CD14-positive monocyte (primary cell): ENCODE data around the gene FOXJ3. TPM values are rescaled to one million over a fixed set of nuclear protein-coding genes. Genes with fewer than 3 reads are reported as not detected.
A peak's percentile ranks its signal among the peaks of the same experiment; 100 is the strongest.

Source experiments
- DNase-seq, 3 donors: peaks; one replicate each; pipeline ENCODE4 v3.0.0-alpha.2; 2011 to 2022
- H2AFZ ChIP-seq: 2 replicates; pipeline ENCODE4 v1.6.0; 2012; ENCODE audit warnings: mild to moderate bottlenecking, low read depth, low read length, inconsistent platforms; ENCODE audit not compliant: insufficient read depth, poor library complexity, severe bottlenecking
- H3K27ac ChIP-seq, 2 donors: 1 replicate in 1 of 2; 2 replicates in 1 of 2; pipeline ENCODE4 v1.5.1; 2012 to 2013; ENCODE audit warnings: low read length in 2 of 2, control low read depth in 1 of 2, inconsistent platforms in 1 of 2, low read depth in 1 of 2, mild to moderate bottlenecking in 1 of 2
- H3K27me3 ChIP-seq, 2 donors: one replicate each; pipeline versions ENCODE4 v1.6.0 to v1.6.1; 2011 to 2013; ENCODE audit warnings: low read length in 2 of 2; ENCODE audit not compliant: control insufficient read depth in 2 of 2, insufficient read depth in 2 of 2
- H3K36me3 ChIP-seq, 2 donors: replicated peaks in 1 of 2; 1 replicate in 1 of 2; 2 replicates in 1 of 2; pipeline versions ENCODE4 v1.5.1 to v1.6.1; 2012 to 2013; ENCODE audit warnings: low read length in 2 of 2, control low read depth in 1 of 2, inconsistent platforms in 1 of 2, mild to moderate bottlenecking in 1 of 2; ENCODE audit not compliant: insufficient read depth in 2 of 2, control insufficient read depth in 1 of 2
- H3K4me1 ChIP-seq, 2 donors: 1 replicate in 1 of 2; 2 replicates in 1 of 2; pipeline versions ENCODE4 v1.5.1 to v1.6.1; 2012 to 2013; ENCODE audit warnings: low read length in 2 of 2, control low read depth in 1 of 2, inconsistent platforms in 1 of 2, mild to moderate bottlenecking in 1 of 2, moderate library complexity in 1 of 2; ENCODE audit not compliant: insufficient read depth in 2 of 2, control insufficient read depth in 1 of 2
- H3K4me2 ChIP-seq: replicated peaks from 2 replicates; pipeline ENCODE3; 2012; ENCODE audit warnings: low read length, moderate library complexity, mild to moderate bottlenecking; ENCODE audit not compliant: poor library complexity, severe bottlenecking; ENCODE audit errors: extremely low read depth
- H3K4me3 ChIP-seq, 3 experiments: fragments of 200-600 bp in 1 of 3; sonication (generic) in 1 of 3; replicated peaks in 1 of 3; 1 replicate in 2 of 3; 2 replicates in 1 of 3; pipeline ENCODE4 v1.5.1; 2011 to 2013; ENCODE audit warnings: low read length in 3 of 3, mild to moderate bottlenecking in 3 of 3, control low read depth in 2 of 3, low read depth in 2 of 3, inconsistent platforms in 1 of 3, moderate library complexity in 1 of 3
- H3K79me2 ChIP-seq: 2 replicates; pipeline ENCODE4 v1.6.0; 2012; ENCODE audit warnings: mild to moderate bottlenecking, control low read depth, inconsistent platforms, low read length, moderate library complexity; ENCODE audit not compliant: insufficient read depth
- H3K9ac ChIP-seq: 2 replicates; pipeline ENCODE4 v1.6.0; 2017; ENCODE audit warnings: low read length, mild to moderate bottlenecking; ENCODE audit not compliant: insufficient read depth, poor library complexity, severe bottlenecking
- H3K9me3 ChIP-seq, 2 donors: replicated peaks in 1 of 2; 1 replicate in 1 of 2; 2 replicates in 1 of 2; pipeline versions ENCODE4 v1.5.1 to v1.6.1; 2012 to 2013; ENCODE audit warnings: low read length in 2 of 2, control low read depth in 1 of 2; ENCODE audit not compliant: control insufficient read depth in 1 of 2, insufficient read depth in 1 of 2
- H4K20me1 ChIP-seq: 2 replicates; pipeline ENCODE4 v1.6.0; 2012; ENCODE audit warnings: mild to moderate bottlenecking, low read length, control low read depth, moderate library complexity; ENCODE audit not compliant: insufficient read depth
- H3K27ac Mint-ChIP-seq, 7 donors: one replicate each; pipeline ENCODE4 v1.8.0; 2020; ENCODE audit warnings: mild to moderate bottlenecking in 7 of 7, mixed read lengths in 7 of 7, moderate library complexity in 6 of 7, inconsistent platforms in 2 of 7
- H3K27me3 Mint-ChIP-seq, 3 donors: one replicate each; pipeline ENCODE4 v1.8.0; 2021 to 2022; ENCODE audit warnings: low read depth in 3 of 3, mild to moderate bottlenecking in 3 of 3, mixed read lengths in 3 of 3, moderate library complexity in 3 of 3, inconsistent platforms in 1 of 3
- H3K36me3 Mint-ChIP-seq, 2 donors: one replicate each; pipeline ENCODE4 v1.8.0; 2020; ENCODE audit warnings: mixed read lengths in 2 of 2, inconsistent platforms in 1 of 2, mild to moderate bottlenecking in 1 of 2
- H3K4me1 Mint-ChIP-seq: one replicate; pipeline ENCODE4 v1.8.0; 2020; ENCODE audit warnings: mild to moderate bottlenecking, mixed read lengths
- H3K4me3 Mint-ChIP-seq, 2 donors: one replicate each; pipeline ENCODE4 v1.8.0; 2020; ENCODE audit warnings: mild to moderate bottlenecking in 2 of 2, mixed read lengths in 2 of 2, moderate library complexity in 1 of 2
- H3K9me3 Mint-ChIP-seq, 7 donors: one replicate each; pipeline ENCODE4 v1.8.0; 2020 to 2022; ENCODE audit warnings: mixed read lengths in 7 of 7, mild to moderate bottlenecking in 6 of 7, moderate library complexity in 6 of 7, inconsistent platforms in 2 of 7
- CTCF ChIP-seq: fragments of 200-600 bp; IDR thresholded peaks from one replicate; pipeline ENCODE4 v1.8.0; 2022; ENCODE audit warnings: antibody characterized with exemption, mild to moderate bottlenecking
- WGBS: methylation state at CpG from one replicate; pipeline ENCODE4 v1.1.5; 2013; ENCODE audit warnings: missing lambda C conversion rate; ENCODE audit not compliant: insufficient coverage; 5-methylcytosine and 5-hydroxymethylcytosine counted together
- intact Hi-C, 2 donors: fragments of 100-400 bp; cut with micrococcal nuclease; formaldehyde crosslinking; loops; one replicate each; pipeline versions ENCODE4 v1.15.0 to v1.15.1; 2023
- polyA plus RNA-seq, 3 donors: library from polyadenylated mRNA; depleted of rRNA in 1 of 3; unstranded in 2 of 3; stranded (reverse) in 1 of 3; fragments of 300-500 nt in 2 of 3; fragments of >200 nt in 1 of 3; fragmentation: Illumina TruSeq in 2 of 3; gene quantifications; 1 replicate in 2 of 3; 2 replicates in 1 of 3; pipeline ENCODE4 v1.2.3, GENCODE V29; 2012 to 2021

The FOXJ3 gene
- polyA plus RNA-seq, 3 donors, result 10.2 to 18.5 (median 18.4) TPM

GRCh38 chr1:42189931-42190853 is 144.8 kb downstream of the FOXJ3 start:
- Histone ChIP-seq H3K4me3 (no peak overlapping the region), H3K9ac (no peak overlapping the region), H3K36me3 (peaks cover 62 to 87% of the 10 kb centered on the region in 2 donors), H3K4me1 (no peaks in the 10 kb centered on the region), H3K79me2 (no peaks in the 10 kb centered on the region), H3K4me2 (no peak overlapping the region), H2AFZ (no peak overlapping the region), H3K9me3 (no peaks in the 10 kb centered on the region), H3K27me3 (no peaks in the 10 kb centered on the region), H3K27ac (no peak overlapping the region), H4K20me1 (no peaks in the 10 kb centered on the region)
- 80% methylated on average over 1 of the region's 6 CpGs for WGBS
- Mint-ChIP-seq H3K9me3 (no peaks in the 10 kb centered on the region), H3K4me1 (no peaks in the 10 kb centered on the region), H3K4me3 (no peak overlapping the region), H3K36me3 (peaks cover 67 to 72% of the 10 kb centered on the region in 2 donors), H3K27ac (no peak overlapping the region), H3K27me3 (no peaks in the 10 kb centered on the region)
- no peak for TF ChIP-seq CTCF
- no peak for DNase-seq
- intact Hi-C loops, result no loop called here

- no peak for DNase-seq
- peaks cover 71 to 84% of the 10 kb centered on the region in 2 donors for H3K36me3 Mint-ChIP-seq
- Histone ChIP-seq H3K4me1 (no peaks in the 10 kb centered on the region), H3K79me2 (no peaks in the 10 kb centered on the region), H3K4me2 (no peak overlapping the region), H3K9ac (no peak overlapping the region), H3K4me3 (no peak overlapping the region), H2AFZ (no peak overlapping the region), H3K9me3 (no peaks in the 10 kb centered on the region), H4K20me1 (no peaks in the 10 kb centered on the region), H3K27me3 (no peaks in the 10 kb centered on the region), H3K36me3 (peaks cover 55 to 97% of the 10 kb centered on the region in 2 donors), H3K27ac (no peak overlapping the region)
- WGBS, result 100% methylated on average over 1 of the region's 3 CpGs
- intact Hi-C loops, result no loop called here
- no peak overlapping the region for H3K4me3 Mint-ChIP-seq
- H3K4me1 Mint-ChIP-seq, result peaks cover 3% of the 10 kb centered on the region
- TF ChIP-seq CTCF, result no peak
- no peaks in the 10 kb centered on the region for H3K27me3 Mint-ChIP-seq
- peak overlapping the region in 1 of 7 donors; percentile 4 for H3K27ac Mint-ChIP-seq
- no peaks in the 10 kb centered on the region for H3K9me3 Mint-ChIP-seq
These were observed 148.9 kb downstream of the FOXJ3 start for GRCh38 chr1:42186152-42186551.
